Testis (tissue), 2 donors: Measurements from ENCODE around the gene NAPG.
"Not testable (repeated sequence)": the region's sequence is repeated elsewhere in the genome, so short reads cannot be mapped to it uniquely, and the experiment has no call there.

ENCODE experiments used
- POLR2A ChIP-seq: fragments of 450-650 bp; IDR thresholded peaks from one replicate; pipeline ENCODE4 v1.6.1; 2017; ENCODE audit warnings: antibody characterized with exemption, mild to moderate bottlenecking, moderate library complexity
- TF ChIP-seq, protein P1 (sequence below), 3 experiments: fragments of 450-650 bp in 2 of 3; fragments of 200-600 bp in 1 of 3; sonication (generic) in 1 of 3; IDR thresholded peaks; one replicate each; pipeline ENCODE4 v1.5.1; 2016 to 2019; ENCODE audit warnings: antibody characterized with exemption in 3 of 3, mild to moderate bottlenecking in 2 of 3, moderate library complexity in 1 of 3

- TF ChIP-seq, protein P1, sequence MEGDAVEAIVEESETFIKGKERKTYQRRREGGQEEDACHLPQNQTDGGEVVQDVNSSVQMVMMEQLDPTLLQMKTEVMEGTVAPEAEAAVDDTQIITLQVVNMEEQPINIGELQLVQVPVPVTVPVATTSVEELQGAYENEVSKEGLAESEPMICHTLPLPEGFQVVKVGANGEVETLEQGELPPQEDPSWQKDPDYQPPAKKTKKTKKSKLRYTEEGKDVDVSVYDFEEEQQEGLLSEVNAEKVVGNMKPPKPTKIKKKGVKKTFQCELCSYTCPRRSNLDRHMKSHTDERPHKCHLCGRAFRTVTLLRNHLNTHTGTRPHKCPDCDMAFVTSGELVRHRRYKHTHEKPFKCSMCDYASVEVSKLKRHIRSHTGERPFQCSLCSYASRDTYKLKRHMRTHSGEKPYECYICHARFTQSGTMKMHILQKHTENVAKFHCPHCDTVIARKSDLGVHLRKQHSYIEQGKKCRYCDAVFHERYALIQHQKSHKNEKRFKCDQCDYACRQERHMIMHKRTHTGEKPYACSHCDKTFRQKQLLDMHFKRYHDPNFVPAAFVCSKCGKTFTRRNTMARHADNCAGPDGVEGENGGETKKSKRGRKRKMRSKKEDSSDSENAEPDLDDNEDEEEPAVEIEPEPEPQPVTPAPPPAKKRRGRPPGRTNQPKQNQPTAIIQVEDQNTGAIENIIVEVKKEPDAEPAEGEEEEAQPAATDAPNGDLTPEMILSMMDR (IDR thresholded peaks at IDR 0.05) = not testable (repeated sequence)
- TF ChIP-seq POLR2A = not testable (repeated sequence)
Measured at GRCh38 chr18:10597695-10598094, 71.9 kb downstream of the NAPG start.
